ENCODE data around the gene TFF3. TPM values are rescaled to one million over a fixed set of nuclear protein-coding genes. Genes with fewer than 3 reads are reported as not detected.

TFF3 gene
- polyA plus RNA-seq, 1 experiment: not detected

DNA sequence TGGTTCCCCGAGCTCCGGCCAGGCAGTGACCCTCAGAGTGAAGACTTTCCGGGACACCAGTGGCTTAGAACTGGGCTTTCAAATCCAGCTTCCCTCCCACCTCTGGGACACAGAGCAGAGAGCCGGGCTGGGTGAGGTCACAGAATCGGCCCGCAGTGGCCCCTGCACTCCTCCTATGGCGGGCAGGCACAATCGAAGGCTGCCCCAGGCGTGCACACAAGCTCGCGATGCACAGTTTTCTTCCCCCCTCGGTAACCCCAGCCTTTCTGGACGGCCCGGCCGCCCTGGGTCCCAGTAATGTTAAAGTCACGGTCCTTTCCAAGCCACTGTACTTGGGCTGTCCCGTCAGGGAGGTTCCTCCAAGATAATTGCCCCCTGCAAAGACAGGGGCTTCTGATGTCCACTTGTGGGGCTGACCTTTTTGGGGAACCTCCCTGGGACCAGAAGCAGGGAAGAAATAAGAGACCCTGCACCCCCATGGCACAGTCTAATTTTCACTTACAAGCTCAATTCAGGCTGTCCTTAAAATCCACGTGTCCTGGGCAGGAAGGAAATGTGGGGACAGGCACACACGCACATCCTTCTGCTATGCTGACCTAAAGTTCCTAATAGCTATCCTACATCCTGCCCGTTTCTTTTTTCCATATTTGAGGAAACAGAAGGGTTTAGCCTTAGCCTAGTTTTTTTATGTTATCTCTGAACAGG is 13.7 kb downstream of the TFF3 start:
- Histone ChIP-seq H3K9me3 (ENCODE audit: control insufficient read depth, insufficient read depth, low read length) (no peaks in the 10 kb centered on the region; the same call in 1 of the 2 replicates), H3K27me3 (ENCODE audit: control insufficient read depth, insufficient read depth, low read length) (peaks cover 2% of the 10 kb centered on the region), H3K4me3 (ENCODE audit: low read depth, low read length) (no peak overlapping the region), H3K27ac (ENCODE audit: low read depth, low read length) (no peak overlapping the region)
- TF ChIP-seq, protein P1, sequence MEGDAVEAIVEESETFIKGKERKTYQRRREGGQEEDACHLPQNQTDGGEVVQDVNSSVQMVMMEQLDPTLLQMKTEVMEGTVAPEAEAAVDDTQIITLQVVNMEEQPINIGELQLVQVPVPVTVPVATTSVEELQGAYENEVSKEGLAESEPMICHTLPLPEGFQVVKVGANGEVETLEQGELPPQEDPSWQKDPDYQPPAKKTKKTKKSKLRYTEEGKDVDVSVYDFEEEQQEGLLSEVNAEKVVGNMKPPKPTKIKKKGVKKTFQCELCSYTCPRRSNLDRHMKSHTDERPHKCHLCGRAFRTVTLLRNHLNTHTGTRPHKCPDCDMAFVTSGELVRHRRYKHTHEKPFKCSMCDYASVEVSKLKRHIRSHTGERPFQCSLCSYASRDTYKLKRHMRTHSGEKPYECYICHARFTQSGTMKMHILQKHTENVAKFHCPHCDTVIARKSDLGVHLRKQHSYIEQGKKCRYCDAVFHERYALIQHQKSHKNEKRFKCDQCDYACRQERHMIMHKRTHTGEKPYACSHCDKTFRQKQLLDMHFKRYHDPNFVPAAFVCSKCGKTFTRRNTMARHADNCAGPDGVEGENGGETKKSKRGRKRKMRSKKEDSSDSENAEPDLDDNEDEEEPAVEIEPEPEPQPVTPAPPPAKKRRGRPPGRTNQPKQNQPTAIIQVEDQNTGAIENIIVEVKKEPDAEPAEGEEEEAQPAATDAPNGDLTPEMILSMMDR (IDR thresholded peaks at IDR 0.05; ENCODE audit: low read depth, low read length): no peak
- POLR2A ChIA-PET: no interaction called here
- DNase-seq (ENCODE audit: low read depth, low spot score): no peak
- CTCF ChIA-PET: no interaction called here

DNA sequence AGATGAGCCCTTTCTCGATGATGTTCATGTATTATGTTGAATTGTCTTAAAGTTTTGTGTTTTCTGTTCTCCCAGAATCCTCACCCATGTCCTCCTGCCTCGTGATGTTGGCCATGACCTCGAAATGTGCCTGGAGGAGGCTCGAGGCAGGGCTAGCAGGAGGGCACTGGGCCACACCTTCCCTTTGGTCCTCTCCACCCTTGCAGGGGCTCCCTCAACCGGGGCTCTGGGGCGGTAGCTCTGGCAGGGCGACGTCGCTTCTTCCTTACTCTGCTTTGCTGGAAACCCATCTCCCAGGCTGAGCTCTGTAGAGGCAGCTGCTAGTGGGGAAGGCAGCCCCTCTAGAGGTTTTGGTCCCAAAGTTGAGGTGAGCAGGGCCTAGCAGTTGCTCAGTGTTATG is 14.3 kb downstream of the TFF3 start:
- CTCF ChIA-PET: no interaction called here
- POLR2A ChIA-PET: no interaction called here

GRCh38 chr21:42300045-42300583 is 15.1 kb downstream of the TFF3 start:
- H3K27ac ChIP-seq (ENCODE audit: low read depth, low read length): no peak overlapping the region
- H3K27me3 ChIP-seq (ENCODE audit: control insufficient read depth, insufficient read depth, low read length): peaks cover 2% of the 10 kb centered on the region
- TF ChIP-seq, protein P1 (IDR thresholded peaks at IDR 0.05; ENCODE audit: low read depth, low read length): no peak
- no peaks in the 10 kb centered on the region; the same call in 1 of the 2 replicates for H3K9me3 ChIP-seq (ENCODE audit: control insufficient read depth, insufficient read depth, low read length)
- ChIA-PET CTCF (no interaction called here), POLR2A (no interaction called here)
- H3K4me3 ChIP-seq (ENCODE audit: low read depth, low read length): no peak overlapping the region
- DNase-seq (ENCODE audit: low read depth, low spot score): no peak

More for the DNA sequence above, 14.3 kb downstream of the TFF3 start:
- Histone ChIP-seq H3K27me3 (ENCODE audit: control insufficient read depth, insufficient read depth, low read length) (peaks cover 2% of the 10 kb centered on the region), H3K27ac (ENCODE audit: low read depth, low read length) (no peak overlapping the region), H3K4me3 (ENCODE audit: low read depth, low read length) (no peak overlapping the region), H3K9me3 (ENCODE audit: control insufficient read depth, insufficient read depth, low read length) (no peaks in the 10 kb centered on the region; the same call in 1 of the 2 replicates)
- TF ChIP-seq, protein P1 (IDR thresholded peaks at IDR 0.05; ENCODE audit: low read depth, low read length): no peak
- no peak for DNase-seq (ENCODE audit: low read depth, low spot score)

DNA sequence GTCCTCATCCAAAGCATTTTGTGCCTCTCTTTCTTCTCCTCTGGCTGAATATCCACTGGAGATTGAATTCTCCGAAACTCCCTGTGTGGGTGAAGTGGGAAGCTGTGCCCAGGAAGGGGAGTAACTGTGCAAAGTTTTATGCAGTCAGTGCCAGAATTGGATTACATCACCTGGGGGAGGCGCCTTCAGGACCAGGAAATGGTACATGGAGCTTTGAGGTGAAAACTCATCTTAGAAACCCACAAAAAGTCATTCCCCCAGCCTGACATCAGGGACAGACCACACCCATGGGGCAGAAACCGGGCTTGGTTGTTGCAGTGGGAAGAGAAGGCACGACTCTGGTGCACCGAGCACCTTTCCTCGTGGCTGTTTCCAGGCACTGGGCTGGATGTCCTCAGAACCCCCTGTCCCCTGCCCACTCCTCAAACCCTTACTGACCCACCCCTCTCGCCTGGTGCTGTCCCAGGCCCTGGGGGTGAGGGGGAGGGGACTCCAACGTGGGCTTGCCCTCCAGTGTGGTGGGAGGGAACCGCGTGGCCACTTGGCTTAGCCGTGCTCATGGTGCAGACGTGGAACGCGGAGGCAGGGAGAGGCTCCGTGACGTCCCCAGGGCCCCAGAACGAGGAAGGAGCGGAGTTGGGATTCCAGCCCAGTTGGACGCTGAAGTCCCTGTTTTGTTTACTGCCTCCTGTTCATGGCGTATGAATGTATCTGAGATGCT is 15.7 kb downstream of the TFF3 start:
- TF ChIP-seq, protein P1 (IDR thresholded peaks at IDR 0.05; ENCODE audit: low read depth, low read length): no peak
- H3K27ac ChIP-seq (ENCODE audit: low read depth, low read length): no peak overlapping the region
- H3K27me3 ChIP-seq (ENCODE audit: control insufficient read depth, insufficient read depth, low read length): peaks cover 2% of the 10 kb centered on the region
- no peak for DNase-seq (ENCODE audit: low read depth, low spot score)
- no peak overlapping the region for H3K4me3 ChIP-seq (ENCODE audit: low read depth, low read length)
- ChIA-PET POLR2A (no interaction called here), CTCF (no interaction called here)
- H3K9me3 ChIP-seq (ENCODE audit: control insufficient read depth, insufficient read depth, low read length): peaks cover 1% of the 10 kb centered on the region; the same call in 1 of the 2 replicates

- TF ChIP-seq, protein P1 (IDR thresholded peaks at IDR 0.05; ENCODE audit: low read depth, low read length): no peak
- CTCF ChIA-PET: no interaction called here
- no peak overlapping the region for H3K27ac ChIP-seq (ENCODE audit: low read depth, low read length)
- POLR2A ChIA-PET: no interaction called here
- no peak for DNase-seq (ENCODE audit: low read depth, low spot score)
- H3K9me3 ChIP-seq (ENCODE audit: control insufficient read depth, insufficient read depth, low read length): peaks cover 10% of the 10 kb centered on the region
- no peak overlapping the region for H3K4me3 ChIP-seq (ENCODE audit: low read depth, low read length)
- H3K27me3 ChIP-seq (ENCODE audit: control insufficient read depth, insufficient read depth, low read length): peaks cover 2% of the 10 kb centered on the region
Measured at GRCh38 chr21:42298657-42299056, 16.6 kb downstream of the TFF3 start.

Measured in AG04450 (cell line).